ENCODE data around the gene MAP3K10.

MAP3K10 gene

DNA sequence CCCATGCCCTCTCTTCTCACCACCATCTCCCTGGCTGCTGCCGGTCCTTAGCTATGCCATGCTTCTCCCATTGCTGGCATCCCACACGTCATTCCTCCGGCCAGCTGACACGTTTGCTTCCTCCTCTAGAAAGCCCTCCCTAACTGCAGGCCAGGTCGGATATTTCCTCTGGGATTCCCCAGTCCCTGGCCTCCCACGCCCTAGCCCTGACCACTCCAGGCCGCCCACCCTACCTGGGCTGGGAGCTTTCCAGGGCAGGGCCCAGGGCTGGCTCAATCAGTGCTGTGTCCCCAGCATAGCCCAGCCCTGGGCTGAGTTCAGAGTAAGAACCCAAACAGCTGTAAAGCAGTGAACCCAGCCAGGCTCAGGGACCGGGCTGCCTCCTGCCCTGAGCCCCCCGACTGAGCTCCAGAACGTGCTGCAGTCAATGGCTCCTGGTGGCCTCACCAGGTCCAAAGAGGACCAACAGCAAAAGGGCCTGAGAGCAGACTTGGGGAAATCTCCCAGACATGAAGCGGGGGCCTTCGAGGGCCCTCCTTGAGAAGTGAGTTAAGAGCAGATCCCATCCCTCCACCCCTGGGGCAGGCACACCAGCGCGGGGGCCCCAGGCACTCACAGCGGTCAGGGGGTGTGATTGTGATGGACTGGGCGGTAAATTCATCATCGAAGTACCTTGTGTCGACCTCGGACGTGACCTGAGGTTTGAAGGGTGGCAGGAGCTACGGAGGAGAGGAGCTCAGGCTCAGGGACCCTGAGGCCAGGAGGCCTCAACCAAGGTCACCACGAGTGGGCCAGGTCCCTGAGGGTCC, 43.4 kb downstream of the MAP3K10 start:
- no peak for DNase-seq (ENCODE audit: low read depth in 1 of 2, low spot score in 1 of 2)
- in situ Hi-C loops (cut with HindIII; ENCODE audit: low pct_unique_long_range_greater_than_20kb, low sequenced_read_pairs): no loop called here
- TF ChIP-seq JUND (IDR thresholded peaks at IDR 0.05; ENCODE audit: low read depth): no peak

DNA sequence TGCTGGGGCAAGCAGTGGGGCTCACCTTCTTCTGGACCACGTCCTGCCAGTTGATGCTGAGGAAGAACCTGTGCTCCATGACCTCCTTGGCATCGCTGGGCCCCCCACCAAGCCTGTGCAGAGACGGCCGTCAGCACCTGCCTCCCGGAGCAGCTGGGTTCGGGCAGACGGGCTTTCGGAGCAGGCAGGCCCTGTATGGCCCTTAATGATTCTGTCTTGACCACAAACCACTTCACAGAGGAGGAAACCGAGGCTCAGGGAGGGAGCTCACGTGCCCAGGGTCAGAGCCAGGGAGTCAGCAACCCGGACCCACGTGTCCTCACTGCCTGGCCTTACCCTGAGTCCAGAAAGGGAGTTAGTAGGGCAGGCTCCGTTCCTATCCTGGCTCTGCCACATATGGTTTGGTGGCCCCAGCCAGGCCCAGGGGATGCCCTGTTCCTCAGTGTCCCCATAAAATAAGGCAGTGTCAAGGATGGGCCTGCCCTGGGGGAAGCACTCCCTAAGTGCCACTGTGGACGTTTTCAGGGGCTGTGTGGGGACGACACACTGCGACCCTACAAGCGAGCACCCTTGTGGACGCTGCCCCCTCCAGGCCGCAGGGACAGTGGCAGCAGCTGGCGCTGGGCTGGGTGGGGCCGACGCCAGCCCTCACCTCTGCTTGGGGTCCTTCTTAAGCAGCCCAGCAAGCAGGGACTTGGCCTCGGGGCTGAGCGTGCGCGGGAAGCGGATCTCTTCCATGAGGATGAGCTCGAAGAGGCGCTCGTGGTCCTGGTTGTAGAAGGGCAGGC, 44.2 kb downstream of the MAP3K10 start:
- no peak for TF ChIP-seq JUND (IDR thresholded peaks at IDR 0.05; ENCODE audit: low read depth)
- in situ Hi-C loops (cut with HindIII; ENCODE audit: low pct_unique_long_range_greater_than_20kb, low sequenced_read_pairs): no loop called here
- DNase-seq (ENCODE audit: low read depth in 1 of 2, low spot score in 1 of 2): no peak

DNA sequence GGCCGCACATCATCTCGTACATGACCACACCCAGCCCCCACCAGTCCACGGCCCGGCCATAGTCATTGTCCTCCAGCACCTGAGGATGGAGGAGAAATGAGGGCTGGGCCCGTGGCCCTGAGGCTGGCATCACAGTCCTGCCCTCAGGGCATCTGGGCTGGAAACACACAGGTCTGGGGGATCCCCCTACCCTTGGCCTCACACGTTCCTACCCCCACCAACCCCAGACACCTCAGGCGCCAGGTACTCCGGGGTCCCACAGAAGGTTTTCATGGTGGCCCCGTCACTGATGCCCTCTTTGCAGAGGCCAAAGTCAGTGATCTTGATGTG, 44.8 kb downstream of the MAP3K10 start:
- TF ChIP-seq JUND (IDR thresholded peaks at IDR 0.05; ENCODE audit: low read depth): no peak
- DNase-seq (ENCODE audit: low read depth in 1 of 2, low spot score in 1 of 2): no peak
- in situ Hi-C loops (cut with HindIII; ENCODE audit: low pct_unique_long_range_greater_than_20kb, low sequenced_read_pairs): no loop called here

DNA sequence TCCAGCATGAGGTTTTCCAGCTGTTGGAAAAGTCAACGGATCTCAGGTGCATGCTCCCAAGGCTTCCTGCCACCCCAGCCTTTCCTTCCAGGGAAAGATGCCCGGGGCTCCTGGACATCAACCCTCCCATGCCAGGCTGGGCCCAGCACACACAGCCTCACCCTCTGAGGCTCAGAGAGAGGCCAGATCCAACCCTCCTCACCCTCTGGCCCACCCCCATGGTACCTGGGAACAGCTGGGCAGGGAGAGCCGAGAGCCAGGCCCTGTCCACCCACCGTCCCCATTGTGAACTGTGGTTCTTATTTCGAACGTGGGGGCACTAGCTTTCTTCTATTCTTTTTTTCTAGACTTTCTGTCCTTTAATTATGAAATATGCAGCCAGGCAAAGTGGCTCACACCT, 45.1 kb downstream of the MAP3K10 start:
- TF ChIP-seq JUND (IDR thresholded peaks at IDR 0.05; ENCODE audit: low read depth): no peak
- no peak for DNase-seq (ENCODE audit: low read depth in 1 of 2, low spot score in 1 of 2)
- in situ Hi-C loops (cut with HindIII; ENCODE audit: low pct_unique_long_range_greater_than_20kb, low sequenced_read_pairs): no loop called here

DNA sequence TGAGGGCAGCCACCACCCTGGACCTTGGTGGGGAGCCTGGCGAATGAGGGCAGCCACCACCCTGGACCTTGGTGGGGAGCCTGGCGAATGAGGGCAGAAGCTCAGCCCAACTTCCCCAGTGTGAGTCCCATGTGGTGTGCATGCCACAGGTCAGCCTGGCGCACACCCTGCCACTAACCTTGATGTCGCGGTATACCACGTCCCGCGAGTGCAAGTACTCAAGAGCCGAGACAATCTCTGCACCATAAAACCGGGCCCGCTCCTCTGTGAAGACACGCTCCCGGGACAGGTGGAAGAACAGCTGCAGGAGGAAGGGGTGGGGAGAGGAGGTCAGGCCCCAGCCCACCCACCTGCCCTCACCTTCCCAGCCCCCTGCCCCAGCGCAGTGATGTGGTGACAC, 46.6 kb downstream of the MAP3K10 start:
- in situ Hi-C loops (cut with HindIII; ENCODE audit: low pct_unique_long_range_greater_than_20kb, low sequenced_read_pairs): no loop called here
- DNase-seq (ENCODE audit: low read depth in 1 of 2, low spot score in 1 of 2): no peak
- TF ChIP-seq JUND (IDR thresholded peaks at IDR 0.05; ENCODE audit: low read depth): no peak

DNA sequence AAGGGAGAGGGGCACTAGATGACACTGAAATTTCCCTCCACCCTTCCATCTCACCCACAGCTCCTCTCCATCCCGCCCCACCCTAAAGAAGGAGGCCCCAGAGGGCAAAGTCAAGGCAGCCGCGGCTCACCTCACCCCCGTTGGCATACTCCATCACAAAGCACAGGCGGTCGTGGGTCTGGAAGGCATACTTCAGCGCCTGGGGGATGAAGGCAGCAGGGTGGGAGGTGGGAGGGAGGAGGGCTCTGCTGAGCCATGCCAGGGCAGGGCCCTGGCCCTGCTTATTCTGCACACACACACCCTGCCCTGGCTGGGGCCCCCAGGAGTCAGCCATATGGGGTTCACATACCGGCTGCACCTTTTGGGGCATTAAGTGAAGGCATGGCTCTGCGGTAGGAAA, 47.5 kb downstream of the MAP3K10 start:
- TF ChIP-seq JUND (IDR thresholded peaks at IDR 0.05; ENCODE audit: low read depth): no peak
- in situ Hi-C loops (cut with HindIII; ENCODE audit: low pct_unique_long_range_greater_than_20kb, low sequenced_read_pairs): no loop called here
- no peak for DNase-seq (ENCODE audit: low read depth in 1 of 2, low spot score in 1 of 2)

DNA sequence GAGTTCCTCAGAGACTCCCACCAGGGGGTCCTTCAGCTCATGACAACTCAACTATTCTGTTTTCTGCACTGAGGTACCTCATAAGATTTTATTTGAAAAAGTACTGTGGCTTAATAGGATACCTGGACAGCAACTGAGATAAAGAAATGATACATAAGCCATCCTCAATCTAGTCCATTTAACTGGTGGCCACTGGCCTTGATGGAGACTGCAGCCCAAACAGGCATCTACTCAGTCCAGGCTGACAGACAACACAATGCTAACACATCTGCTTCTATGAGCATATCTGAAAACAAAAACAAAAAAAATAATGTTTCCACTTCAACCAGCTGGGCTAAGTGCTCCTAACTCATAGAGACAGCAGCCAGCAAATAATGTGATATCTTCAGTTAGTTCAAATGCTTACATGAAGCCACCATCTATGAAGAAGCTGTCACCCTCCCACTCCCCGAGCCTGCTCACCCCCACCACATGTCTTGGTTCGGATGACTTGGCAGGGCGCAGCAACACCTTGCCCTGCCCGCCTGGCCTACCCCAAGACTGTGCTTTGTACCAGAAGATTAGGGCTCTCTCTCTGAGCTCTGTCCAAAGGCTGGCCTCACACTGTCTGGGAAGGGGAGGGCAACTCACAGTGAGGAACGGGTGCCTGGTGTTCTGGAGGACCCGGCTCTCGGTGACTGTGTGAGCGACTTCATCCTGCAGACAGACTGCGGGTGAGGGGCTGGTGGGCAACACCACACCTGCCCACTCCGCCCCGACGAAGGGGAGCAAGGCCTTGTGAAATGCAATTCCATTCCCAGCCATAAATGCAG, 48.4 kb downstream of the MAP3K10 start:
- TF ChIP-seq JUND (IDR thresholded peaks at IDR 0.05; ENCODE audit: low read depth): no peak
- in situ Hi-C loops (cut with HindIII; ENCODE audit: low pct_unique_long_range_greater_than_20kb, low sequenced_read_pairs): no loop called here
- DNase-seq (ENCODE audit: low read depth in 1 of 2, low spot score in 1 of 2): no peak

DNA sequence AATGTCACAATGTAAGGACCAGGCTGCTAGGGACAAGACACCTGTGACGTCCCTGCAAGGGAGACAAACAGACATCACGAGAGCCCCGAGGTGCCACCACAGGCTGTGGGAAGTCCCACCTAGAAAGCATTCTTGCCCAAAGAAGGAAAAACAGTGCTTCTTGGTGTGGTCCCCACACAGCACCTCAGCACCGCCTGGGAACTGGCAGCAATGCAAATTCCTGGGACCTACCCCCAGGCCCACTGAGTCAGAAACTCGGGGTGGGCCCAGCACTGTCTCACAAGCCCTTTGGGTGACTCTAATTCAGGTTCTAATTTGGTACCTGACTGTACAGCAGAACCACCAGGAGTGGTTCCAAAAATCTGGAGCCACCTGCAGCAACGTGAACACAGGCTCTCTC, 49.1 kb downstream of the MAP3K10 start:
- in situ Hi-C loops (cut with HindIII; ENCODE audit: low pct_unique_long_range_greater_than_20kb, low sequenced_read_pairs): no loop called here
- no peak for DNase-seq (ENCODE audit: low read depth in 1 of 2, low spot score in 1 of 2)
- no peak for TF ChIP-seq JUND (IDR thresholded peaks at IDR 0.05; ENCODE audit: low read depth)

DNA sequence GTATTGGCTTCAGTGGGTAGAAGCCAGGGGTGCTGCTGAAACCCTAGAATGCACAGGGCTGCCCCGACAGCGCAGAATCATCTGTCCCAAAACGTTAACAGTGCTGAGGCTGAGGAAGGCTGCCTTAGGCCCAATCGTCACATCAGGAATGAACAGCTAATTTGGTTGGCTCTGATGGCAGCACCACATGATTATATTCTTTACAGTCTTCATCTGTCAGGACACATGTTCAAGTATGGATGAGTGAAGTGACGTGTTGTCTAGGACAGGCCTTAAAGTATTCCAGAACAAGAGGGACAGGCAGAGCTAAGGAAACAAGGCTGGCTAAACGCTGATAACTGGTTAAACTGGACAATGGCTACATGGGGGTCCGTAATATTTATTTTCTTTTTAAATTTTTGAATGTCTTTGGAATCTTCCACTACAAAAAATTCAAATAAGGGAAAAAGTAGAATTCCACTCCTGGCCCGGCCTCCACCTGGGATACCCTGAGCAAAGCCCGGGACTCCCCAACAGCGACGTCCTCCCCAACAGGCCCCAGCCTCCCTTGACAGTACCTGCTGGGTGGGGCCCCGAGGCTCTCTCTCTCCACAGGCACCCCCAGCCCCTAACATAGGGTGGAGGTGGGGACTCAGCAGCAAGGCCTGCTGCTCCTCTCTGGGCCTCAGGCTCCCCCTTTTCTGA, 50.0 kb downstream of the MAP3K10 start:
- no peak for TF ChIP-seq JUND (IDR thresholded peaks at IDR 0.05; ENCODE audit: low read depth)
- no peak for DNase-seq (ENCODE audit: low read depth in 1 of 2, low spot score in 1 of 2)
- in situ Hi-C loops (cut with HindIII; ENCODE audit: low pct_unique_long_range_greater_than_20kb, low sequenced_read_pairs): no loop called here

DNA sequence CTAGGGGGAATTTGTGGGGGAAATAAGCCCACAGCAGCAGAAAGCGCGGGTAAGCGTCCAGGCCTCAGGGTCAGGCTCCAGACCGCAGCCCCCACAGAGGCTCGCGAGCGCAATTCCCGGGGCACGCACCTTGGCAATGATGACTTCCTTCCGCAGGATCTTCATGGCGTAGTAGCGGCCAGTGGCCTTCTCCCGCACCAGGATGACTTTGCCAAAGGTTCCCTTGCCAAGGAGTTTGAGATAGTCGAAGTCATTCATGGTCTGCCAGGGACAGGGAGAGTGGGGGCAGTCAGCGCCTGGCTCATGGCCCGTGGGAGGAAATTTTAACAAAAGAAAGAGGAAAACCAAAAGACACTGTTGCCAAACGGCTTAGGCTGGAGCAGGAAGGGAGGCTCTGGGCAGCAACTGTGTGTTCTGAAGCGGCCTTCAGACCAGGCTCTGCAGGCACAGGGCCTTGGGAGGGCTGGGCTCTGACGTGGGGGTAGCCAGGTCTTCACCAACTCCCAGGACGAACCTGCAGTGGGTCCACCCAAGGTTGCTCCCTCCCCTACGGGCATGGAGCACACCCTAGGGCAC, 50.7 kb downstream of the MAP3K10 start:
- no peak for TF ChIP-seq JUND (IDR thresholded peaks at IDR 0.05; ENCODE audit: low read depth)
- in situ Hi-C loops (cut with HindIII; ENCODE audit: low pct_unique_long_range_greater_than_20kb, low sequenced_read_pairs): no loop called here
- DNase-seq (ENCODE audit: low read depth in 1 of 2, low spot score in 1 of 2): no peak

DNA sequence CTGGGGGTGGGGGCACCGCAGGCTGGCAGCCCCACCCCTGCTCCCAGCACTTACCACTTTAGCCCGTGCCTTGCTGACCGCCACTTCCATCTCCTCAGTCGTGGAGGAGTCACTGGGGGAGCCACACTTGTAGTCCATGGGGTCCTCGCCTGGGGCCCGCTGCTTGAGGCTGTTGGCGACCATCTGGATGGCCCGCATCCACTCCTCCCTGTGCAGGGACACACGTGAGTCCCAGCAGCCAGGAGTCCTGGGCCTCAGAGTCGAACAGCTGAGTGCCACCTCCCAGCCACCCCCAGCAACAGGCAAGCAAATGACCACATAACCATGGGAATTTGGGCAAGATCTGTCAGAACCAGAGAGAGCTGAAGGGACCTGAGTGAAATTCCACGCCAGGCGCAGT, 51.3 kb downstream of the MAP3K10 start:
- in situ Hi-C loops (cut with HindIII; ENCODE audit: low pct_unique_long_range_greater_than_20kb, low sequenced_read_pairs): no loop called here
- TF ChIP-seq JUND (IDR thresholded peaks at IDR 0.05; ENCODE audit: low read depth): no peak
- DNase-seq (ENCODE audit: low read depth in 1 of 2, low spot score in 1 of 2): no peak

DNA sequence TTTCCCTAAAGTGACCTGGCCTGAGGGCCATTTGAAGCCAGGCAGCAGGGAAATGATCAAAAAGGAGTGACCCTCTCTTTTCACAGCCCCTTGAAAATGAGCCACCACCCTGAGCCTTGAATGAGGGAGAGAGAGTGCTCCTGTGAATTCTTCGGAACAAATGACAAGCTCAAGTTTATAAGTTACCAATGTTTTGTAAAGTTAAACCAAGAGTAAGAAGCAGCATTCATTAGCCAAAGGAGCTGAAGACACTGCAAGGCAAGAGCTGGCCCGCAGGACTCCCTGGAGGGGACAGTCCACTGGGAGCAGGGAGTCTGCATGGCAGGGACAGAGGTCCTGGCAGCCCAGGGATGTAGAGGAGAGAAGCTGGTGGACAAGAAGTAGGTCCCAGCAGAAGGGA, 52.0 kb downstream of the MAP3K10 start:
- in situ Hi-C loops (cut with HindIII; ENCODE audit: low pct_unique_long_range_greater_than_20kb, low sequenced_read_pairs): no loop called here
- no peak for TF ChIP-seq JUND (IDR thresholded peaks at IDR 0.05; ENCODE audit: low read depth)
- DNase-seq (ENCODE audit: low read depth in 1 of 2, low spot score in 1 of 2): no peak
